ENCODE measurements around the gene AOX1. TPM values are rescaled to one million over a fixed set of nuclear protein-coding genes. Genes with fewer than 3 reads are reported as not detected.
"Not testable (repeated sequence)": the region's sequence is repeated elsewhere in the genome, so short reads cannot be mapped to it uniquely, and the experiment has no call there.

The AOX1 gene
- total RNA-seq (2014; rRNA removed; shearing (Covaris generic)), result 2.4 and 7.6 TPM in 2 replicates

DNA sequence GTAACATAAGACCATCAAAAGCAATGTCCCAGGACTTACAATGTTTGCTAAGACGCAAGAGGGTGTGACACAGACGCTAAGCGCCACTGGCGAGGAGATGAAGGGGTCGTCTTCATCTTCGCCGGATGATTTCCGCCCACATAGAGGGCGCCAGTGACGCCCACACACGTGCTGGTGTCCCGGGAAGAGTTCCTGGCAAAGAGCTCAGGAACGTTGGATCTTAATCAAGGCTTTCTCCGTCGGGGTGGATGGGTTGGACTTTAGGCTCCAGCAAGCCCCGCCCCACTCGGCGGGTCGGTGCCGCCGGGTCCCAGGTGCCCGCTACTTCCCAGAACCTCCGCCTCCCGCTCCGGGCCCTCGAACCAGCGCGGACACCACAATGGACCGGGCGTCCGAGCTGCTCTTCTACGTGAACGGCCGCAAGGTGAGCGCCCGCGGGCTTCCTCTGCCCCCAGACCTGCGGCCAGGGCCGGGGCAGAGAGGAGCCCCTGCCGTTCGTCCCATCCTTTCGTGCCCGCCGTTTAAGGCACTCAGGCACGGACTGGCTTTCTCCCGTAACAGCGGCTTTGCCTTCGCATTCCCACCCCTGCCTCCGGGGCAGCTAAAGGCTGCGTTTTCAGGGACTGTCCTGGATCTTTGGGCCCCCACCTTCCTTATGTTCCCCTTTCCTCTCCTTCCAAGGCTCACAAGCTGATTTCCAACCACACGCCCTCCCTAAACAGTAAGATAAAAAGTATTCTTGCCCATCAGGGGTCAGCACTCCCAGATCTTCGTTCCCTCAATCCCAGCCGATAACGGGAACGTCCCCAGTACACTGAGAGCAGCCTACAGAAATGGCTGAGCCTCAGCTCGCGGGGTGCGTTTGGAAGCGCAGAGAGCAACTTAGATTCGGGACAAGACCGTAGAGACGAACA lies at the start of gene AOX1:
Gene AOX1 (plus strand): TSS at position 285 of the 914 bp plus-strand sequence. CDS start 95 bp downstream, at position 380.
- peak; percentile 85 for DNase-seq
- no peaks in the 10 kb centered on the region for H3K36me3 ChIP-seq (replicated peaks; ENCODE audit: control insufficient read depth, insufficient read depth, low read length)
- peak within 1 kb of the TSS; percentile 61 for H3K4me3 ChIP-seq (ENCODE audit: insufficient read depth, low read depth, low read length)
- peaks cover 10% of the 10 kb centered on the region for H3K27me3 ChIP-seq (ENCODE audit: control insufficient read depth, insufficient read depth, low read length)

DNA sequence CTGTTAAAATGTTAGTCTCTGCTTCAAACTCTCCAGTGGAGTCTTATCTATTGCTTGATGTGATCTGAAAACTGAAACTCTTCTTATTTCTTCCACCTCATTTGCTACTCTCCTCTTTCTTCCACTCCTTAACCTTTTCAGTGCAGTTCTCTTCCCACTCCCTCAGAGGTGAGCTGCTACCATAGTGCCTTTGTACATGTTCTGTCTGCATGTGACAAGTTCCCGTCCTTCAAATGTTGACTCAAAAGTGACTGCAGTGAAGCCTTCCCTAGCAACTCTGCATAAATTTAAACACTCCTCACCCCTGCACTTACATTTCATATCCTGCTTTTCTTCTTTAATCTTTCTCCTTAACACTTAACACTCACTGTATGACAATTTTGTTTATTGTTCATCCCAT lies 47.7 kb upstream of the AOX1 start:
- no peaks in the 10 kb centered on the region for H3K27me3 ChIP-seq (ENCODE audit: control insufficient read depth, insufficient read depth, low read length)
- H3K4me3 ChIP-seq (ENCODE audit: insufficient read depth, low read depth, low read length), result no peak overlapping the region
- DNase-seq, result no peak
- H3K36me3 ChIP-seq (replicated peaks; ENCODE audit: control insufficient read depth, insufficient read depth, low read length), result peaks cover 2% of the 10 kb centered on the region; the same call in 1 of the 2 replicates

GRCh38 chr2:200540793-200541192 lies 45.0 kb upstream of the AOX1 start:
- Histone ChIP-seq H3K36me3 (replicated peaks; ENCODE audit: control insufficient read depth, insufficient read depth, low read length) (peaks cover 2% of the 10 kb centered on the region; the same call in 1 of the 2 replicates), H3K4me3 (ENCODE audit: insufficient read depth, low read depth, low read length) (no peak overlapping the region), H3K27me3 (ENCODE audit: control insufficient read depth, insufficient read depth, low read length) (no peaks in the 10 kb centered on the region)
- DNase-seq, result no peak

GRCh38 chr2:200566596-200566995 lies 19.2 kb upstream of the AOX1 start:
- DNase-seq; H3K27me3 ChIP-seq (ENCODE audit: control insufficient read depth, insufficient read depth, low read length); H3K36me3 ChIP-seq (replicated peaks; ENCODE audit: control insufficient read depth, insufficient read depth, low read length); H3K4me3 ChIP-seq (ENCODE audit: insufficient read depth, low read depth, low read length): not testable (repeated sequence)

DNA sequence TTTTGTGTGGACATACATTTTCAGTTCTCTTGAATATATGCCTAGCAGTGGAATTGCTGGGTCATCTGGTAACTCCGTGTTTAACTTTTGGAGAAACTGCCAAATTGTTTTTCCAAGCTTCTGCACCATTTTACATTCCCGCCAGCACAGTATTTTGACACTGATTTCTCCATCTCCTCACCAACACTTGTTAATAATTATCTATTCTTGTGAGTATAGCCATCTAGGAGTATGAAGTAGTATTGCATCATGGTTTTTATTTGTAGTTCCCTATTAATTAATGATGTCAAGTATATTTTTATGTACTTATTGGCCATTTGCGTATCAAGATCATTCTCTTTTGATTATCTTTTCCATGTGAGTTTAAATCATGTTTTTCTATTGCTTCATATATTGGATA lies 17.9 kb upstream of the AOX1 start:
- Histone ChIP-seq H3K27me3 (ENCODE audit: control insufficient read depth, insufficient read depth, low read length) (no peaks in the 10 kb centered on the region), H3K4me3 (ENCODE audit: insufficient read depth, low read depth, low read length) (no peak overlapping the region), H3K36me3 (replicated peaks; ENCODE audit: control insufficient read depth, insufficient read depth, low read length) (no peaks in the 10 kb centered on the region)
- no peak for DNase-seq

DNA sequence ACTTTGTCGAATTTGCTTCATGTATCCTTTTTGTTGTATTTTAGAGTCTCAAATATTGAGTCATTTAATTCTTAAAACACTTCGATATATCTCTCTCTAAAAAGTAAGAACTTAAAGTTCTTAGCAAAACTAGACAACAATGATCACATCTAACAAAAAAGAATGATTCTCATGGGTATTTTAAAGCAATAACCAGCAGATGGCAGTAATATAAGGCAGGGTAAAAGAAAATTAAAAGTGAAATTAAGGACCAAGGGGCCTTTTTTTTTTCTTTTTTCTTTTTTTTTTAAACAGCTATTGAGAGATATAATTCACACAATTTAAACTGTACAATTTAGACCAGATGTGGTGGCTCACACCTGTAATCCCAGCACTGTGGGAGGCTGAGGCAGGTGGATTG lies 9.9 kb upstream of the AOX1 start:
- DNase-seq, result peak; percentile 13
- H3K36me3 ChIP-seq (replicated peaks; ENCODE audit: control insufficient read depth, insufficient read depth, low read length), result no peaks in the 10 kb centered on the region
- H3K27me3 ChIP-seq (ENCODE audit: control insufficient read depth, insufficient read depth, low read length), result no peaks in the 10 kb centered on the region
- H3K4me3 ChIP-seq (ENCODE audit: insufficient read depth, low read depth, low read length), result no peak overlapping the region

GRCh38 chr2:200577027-200577426 lies 8.8 kb upstream of the AOX1 start:
- no peaks in the 10 kb centered on the region for H3K36me3 ChIP-seq (replicated peaks; ENCODE audit: control insufficient read depth, insufficient read depth, low read length)
- no peak overlapping the region for H3K4me3 ChIP-seq (ENCODE audit: insufficient read depth, low read depth, low read length)
- no peak for DNase-seq
- H3K27me3 ChIP-seq (ENCODE audit: control insufficient read depth, insufficient read depth, low read length), result no peaks in the 10 kb centered on the region

- Histone ChIP-seq H3K4me3 (ENCODE audit: insufficient read depth, low read depth, low read length) (no peak overlapping the region), H3K36me3 (replicated peaks; ENCODE audit: control insufficient read depth, insufficient read depth, low read length) (no peaks in the 10 kb centered on the region), H3K27me3 (ENCODE audit: control insufficient read depth, insufficient read depth, low read length) (no peaks in the 10 kb centered on the region)
- no peak for DNase-seq
Observed at GRCh38 chr2:200578778-200579177, 7.0 kb upstream of the AOX1 start.

DNA sequence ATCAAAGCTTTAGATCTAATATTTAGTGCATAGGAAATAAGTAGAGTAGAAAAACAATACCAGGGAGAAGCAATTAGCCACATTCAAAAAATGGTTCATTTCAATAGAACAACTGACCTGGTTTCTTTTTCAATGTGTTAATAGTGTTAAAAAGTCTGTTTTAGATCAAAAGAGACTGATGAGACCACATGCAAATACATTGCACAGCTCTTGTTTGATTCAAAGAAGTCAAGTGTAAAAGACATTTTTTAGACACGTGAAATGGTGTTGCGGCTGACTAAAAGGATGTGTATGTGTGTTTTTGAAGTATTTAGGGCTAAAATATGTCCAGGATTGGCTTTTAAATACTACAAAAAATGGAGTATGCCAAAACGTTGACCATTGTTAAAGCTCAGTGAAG lies 1.2 kb upstream of the AOX1 start:
- Histone ChIP-seq H3K36me3 (replicated peaks; ENCODE audit: control insufficient read depth, insufficient read depth, low read length) (no peaks in the 10 kb centered on the region), H3K4me3 (ENCODE audit: insufficient read depth, low read depth, low read length) (no peak overlapping the region), H3K27me3 (ENCODE audit: control insufficient read depth, insufficient read depth, low read length) (peaks cover 10% of the 10 kb centered on the region)
- no peak for DNase-seq

- Histone ChIP-seq H3K27me3 (ENCODE audit: control insufficient read depth, insufficient read depth, low read length) (peaks cover 10% of the 10 kb centered on the region), H3K4me3 (ENCODE audit: insufficient read depth, low read depth, low read length) (peak overlapping the region; percentile 61), H3K36me3 (replicated peaks; ENCODE audit: control insufficient read depth, insufficient read depth, low read length) (no peaks in the 10 kb centered on the region)
- DNase-seq, result no peak
Observed at GRCh38 chr2:200585340-200585729, 479 bp upstream of the AOX1 start.

DNA sequence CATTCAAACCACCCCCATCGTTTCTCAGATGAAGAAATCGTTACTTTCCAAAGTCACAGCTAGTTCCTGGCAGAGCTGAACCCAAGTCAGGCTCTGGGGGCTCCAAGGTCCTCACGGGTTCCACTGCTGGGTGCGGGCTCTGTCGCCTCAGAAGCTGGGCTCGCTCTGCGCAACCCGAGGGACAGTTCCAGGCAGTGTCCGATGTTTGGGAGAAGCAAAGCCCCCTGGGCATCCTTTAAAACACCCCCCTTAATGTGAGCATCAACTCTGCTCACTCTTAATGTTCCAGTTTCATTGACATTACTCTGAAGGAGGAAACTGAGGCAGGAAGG lies 796 bp downstream of the AOX1 start:
- peak overlapping the region; percentile 61 for H3K4me3 ChIP-seq (ENCODE audit: insufficient read depth, low read depth, low read length)
- H3K36me3 ChIP-seq (replicated peaks; ENCODE audit: control insufficient read depth, insufficient read depth, low read length), result no peaks in the 10 kb centered on the region
- H3K27me3 ChIP-seq (ENCODE audit: control insufficient read depth, insufficient read depth, low read length), result peaks cover 10% of the 10 kb centered on the region
- DNase-seq, result no peak

DNA sequence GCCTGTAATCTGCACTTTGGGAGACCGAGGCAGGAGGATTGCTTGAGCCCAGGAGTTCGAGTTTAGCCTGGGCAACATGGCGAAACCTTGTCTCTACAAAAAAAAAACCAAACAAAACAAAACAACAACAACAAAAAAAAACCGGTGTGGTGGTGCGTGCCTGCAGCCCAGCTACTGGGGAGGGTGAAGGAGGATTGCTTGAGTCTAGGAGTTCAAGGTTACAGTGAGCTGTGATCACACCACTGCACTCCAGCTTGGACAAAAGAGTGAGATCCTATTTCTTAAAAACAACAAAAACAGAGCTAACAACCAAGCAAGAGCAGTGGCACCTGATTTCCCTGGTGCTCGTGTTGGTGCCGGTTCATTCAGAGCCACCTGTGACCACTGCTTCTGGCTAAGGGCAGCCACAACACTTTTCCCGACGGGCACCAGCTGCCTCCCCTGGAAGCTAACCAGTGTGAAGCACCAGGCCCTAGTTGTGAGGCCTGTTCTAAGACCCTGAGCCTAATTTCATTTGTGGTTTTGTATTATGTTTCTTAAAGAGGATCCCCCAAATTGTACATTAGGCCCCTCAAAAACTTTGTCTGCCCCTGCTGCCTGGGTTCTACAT lies 1.3 kb downstream of the AOX1 start:
- Histone ChIP-seq H3K4me3 (ENCODE audit: insufficient read depth, low read depth, low read length) (no peak overlapping the region), H3K36me3 (replicated peaks; ENCODE audit: control insufficient read depth, insufficient read depth, low read length) (no peaks in the 10 kb centered on the region), H3K27me3 (ENCODE audit: control insufficient read depth, insufficient read depth, low read length) (peaks cover 10% of the 10 kb centered on the region)
- no peak for DNase-seq

GRCh38 chr2:200588076-200588678 lies 2.4 kb downstream of the AOX1 start:
- Histone ChIP-seq H3K4me3 (ENCODE audit: insufficient read depth, low read depth, low read length) (no peak overlapping the region), H3K36me3 (replicated peaks; ENCODE audit: control insufficient read depth, insufficient read depth, low read length) (no peaks in the 10 kb centered on the region)
- no peak for DNase-seq

DNA sequence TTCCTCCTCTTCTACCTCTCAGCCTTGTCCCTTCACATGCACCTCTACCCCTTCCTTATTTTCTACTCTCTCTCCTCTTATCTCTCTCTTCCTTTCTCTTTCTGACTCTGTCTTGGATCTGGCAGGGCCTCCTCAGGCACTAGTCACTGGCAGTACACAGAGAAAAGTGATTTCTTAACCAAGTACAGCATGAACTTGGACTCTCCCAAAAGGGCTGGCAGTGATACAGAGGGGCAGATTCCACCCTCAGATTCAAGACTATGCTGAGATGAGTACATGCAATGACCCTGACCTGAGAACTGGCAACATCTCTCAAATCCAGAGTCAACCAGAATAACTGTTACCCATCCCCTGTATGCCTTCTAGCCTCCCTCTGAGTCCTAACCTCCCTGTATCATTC lies 4.3 kb downstream of the AOX1 start:
- H3K36me3 ChIP-seq (replicated peaks; ENCODE audit: control insufficient read depth, insufficient read depth, low read length), result no peaks in the 10 kb centered on the region
- DNase-seq, result no peak
- peaks cover 10% of the 10 kb centered on the region for H3K27me3 ChIP-seq (ENCODE audit: control insufficient read depth, insufficient read depth, low read length)
- H3K4me3 ChIP-seq (ENCODE audit: insufficient read depth, low read depth, low read length), result no peak overlapping the region

More at GRCh38 chr2:200588076-200588678, 2.4 kb downstream of the AOX1 start:
- H3K27me3 ChIP-seq (ENCODE audit: control insufficient read depth, insufficient read depth, low read length), result peaks cover 10% of the 10 kb centered on the region

- Histone ChIP-seq H3K27me3 (ENCODE audit: control insufficient read depth, insufficient read depth, low read length) (peaks cover 8% of the 10 kb centered on the region), H3K4me3 (ENCODE audit: insufficient read depth, low read depth, low read length) (no peak overlapping the region), H3K36me3 (replicated peaks; ENCODE audit: control insufficient read depth, insufficient read depth, low read length) (no peaks in the 10 kb centered on the region)
- DNase-seq, result no peak
Observed at GRCh38 chr2:200591308-200591707, 5.5 kb downstream of the AOX1 start.

Measured in H7 (cell line).